HG02642 (cell line): ENCODE measurements around the gene SAMD11.
"Not testable (repeated sequence)": the region's sequence is repeated elsewhere in the genome, so short reads cannot be mapped to it uniquely, and the experiment has no call there.

Experiments used
- ATAC-seq: cut with Tn5 transposase; IDR thresholded peaks from one replicate; pipeline ENCODE4 v1.9.1; 2021; ENCODE audit warnings: mild to moderate bottlenecking; ENCODE audit not compliant: unreplicated experiment, poor library complexity

SAMD11 gene

DNA sequence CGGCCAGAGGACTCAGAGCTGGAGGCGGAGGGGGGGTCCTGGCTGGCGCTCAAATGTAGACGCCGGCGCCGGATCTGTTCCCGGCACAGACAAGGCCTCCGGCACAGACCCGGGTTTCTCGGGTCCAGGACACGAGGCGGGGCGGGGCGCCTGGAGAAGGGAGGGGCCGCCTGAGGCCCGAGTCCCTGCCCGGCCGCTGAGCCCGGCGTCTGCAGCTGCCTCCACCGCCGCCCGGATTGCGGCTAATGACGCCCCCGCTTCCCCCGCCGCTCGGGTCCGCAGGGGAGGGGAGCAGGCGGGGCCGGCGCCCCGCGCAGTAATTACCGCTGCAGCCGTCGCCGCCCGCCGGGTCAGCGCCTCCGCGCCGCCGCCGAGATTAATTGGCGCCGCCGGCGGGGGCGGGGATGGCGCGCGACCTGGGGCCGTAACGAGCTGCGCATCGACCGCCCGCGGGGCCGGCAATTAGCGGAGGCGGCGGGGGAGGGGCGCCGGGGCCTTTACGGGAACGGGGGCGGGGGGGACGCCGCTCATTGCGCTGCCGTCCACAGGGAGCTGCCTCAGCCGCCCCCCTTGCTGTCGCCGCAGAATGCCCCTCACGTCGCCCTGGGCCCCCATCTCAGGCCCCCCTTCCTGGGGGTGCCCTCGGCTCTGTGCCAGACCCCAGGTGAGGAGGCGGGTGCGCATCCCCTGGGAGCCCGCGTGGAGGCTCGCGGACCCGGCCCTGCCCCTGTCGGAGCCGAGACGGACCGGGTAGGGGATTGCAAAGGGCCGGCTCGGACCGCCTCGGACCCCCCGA, 18.1 kb downstream of the SAMD11 start:
- ATAC-seq = no peak

DNA sequence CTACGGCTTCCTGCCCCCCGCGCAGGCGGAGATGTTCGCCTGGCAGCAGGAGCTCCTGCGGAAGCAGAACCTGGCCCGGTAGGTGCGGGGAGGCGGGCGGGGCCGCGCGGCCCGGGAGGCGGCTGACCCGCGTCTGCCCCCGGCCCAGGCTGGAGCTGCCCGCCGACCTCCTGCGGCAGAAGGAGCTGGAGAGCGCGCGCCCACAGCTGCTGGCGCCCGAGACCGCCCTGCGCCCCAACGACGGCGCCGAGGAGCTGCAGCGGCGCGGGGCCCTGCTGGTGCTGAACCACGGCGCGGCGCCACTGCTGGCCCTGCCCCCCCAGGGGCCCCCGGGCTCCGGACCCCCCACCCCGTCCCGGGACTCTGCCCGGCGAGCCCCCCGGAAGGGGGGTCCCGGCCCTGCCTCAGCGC, 18.7 kb downstream of the SAMD11 start:
- ATAC-seq = no peak

DNA sequence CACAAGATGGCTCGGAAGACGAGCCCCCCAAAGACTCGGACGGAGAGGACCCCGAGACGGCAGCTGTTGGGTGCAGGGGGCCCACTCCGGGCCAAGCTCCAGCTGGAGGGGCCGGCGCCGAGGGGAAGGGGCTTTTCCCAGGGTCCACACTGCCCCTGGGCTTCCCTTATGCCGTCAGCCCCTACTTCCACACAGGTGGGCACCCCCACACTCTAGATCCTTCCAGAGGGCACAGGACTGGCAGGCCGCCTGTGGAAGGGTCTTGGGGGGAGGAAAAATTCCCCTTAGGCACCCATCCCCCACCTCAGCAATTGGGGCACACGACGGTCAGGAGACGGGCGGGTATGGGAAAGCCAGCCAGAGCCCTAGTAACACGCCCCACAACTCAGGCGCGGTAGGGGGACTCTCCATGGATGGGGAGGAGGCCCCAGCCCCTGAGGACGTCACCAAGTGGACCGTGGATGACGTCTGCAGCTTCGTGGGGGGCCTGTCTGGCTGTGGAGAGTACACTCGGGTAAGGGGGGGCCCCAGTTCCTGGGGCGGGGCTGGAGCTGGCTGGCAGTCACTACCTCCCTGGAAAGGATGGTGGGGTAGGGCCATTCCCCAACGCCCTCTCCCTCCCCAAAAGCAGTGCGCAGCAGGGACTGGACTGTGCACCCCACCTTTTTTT, 19.3 kb downstream of the SAMD11 start:
- ATAC-seq = no peak

DNA sequence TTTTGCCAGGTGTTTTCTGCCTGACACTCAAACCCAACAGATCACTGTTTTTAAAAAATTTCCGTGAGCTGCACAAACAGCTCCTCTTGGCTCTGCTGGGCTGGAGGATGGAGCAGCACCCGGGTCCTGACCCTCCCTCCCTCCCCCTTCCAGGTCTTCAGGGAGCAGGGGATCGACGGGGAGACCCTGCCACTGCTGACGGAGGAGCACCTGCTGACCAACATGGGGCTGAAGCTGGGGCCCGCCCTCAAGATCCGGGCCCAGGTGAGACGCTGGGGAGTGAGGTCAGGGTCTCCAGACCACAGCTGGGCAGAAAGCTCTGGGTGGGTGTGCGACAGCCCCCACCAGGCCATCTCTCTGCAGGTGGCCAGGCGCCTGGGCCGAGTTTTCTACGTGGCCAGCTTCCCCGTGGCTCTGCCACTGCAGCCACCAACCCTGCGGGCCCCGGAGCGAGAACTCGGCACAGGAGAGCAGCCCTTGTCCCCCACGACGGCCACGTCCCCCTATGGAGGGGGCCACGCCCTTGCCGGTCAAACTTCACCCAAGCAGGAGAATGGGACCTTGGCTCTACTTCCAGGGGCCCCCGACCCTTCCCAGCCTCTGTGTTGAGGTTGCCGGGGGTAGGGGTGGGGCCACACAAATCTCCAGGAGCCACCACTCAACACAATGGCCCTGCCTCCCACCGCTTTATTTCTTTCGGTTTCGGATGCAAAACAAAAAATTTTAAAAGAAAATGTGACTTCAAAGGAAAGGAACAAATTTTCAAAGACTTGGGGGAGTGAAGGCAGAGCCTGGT, 20.0 kb downstream of the SAMD11 start:
- ATAC-seq = no peak

DNA sequence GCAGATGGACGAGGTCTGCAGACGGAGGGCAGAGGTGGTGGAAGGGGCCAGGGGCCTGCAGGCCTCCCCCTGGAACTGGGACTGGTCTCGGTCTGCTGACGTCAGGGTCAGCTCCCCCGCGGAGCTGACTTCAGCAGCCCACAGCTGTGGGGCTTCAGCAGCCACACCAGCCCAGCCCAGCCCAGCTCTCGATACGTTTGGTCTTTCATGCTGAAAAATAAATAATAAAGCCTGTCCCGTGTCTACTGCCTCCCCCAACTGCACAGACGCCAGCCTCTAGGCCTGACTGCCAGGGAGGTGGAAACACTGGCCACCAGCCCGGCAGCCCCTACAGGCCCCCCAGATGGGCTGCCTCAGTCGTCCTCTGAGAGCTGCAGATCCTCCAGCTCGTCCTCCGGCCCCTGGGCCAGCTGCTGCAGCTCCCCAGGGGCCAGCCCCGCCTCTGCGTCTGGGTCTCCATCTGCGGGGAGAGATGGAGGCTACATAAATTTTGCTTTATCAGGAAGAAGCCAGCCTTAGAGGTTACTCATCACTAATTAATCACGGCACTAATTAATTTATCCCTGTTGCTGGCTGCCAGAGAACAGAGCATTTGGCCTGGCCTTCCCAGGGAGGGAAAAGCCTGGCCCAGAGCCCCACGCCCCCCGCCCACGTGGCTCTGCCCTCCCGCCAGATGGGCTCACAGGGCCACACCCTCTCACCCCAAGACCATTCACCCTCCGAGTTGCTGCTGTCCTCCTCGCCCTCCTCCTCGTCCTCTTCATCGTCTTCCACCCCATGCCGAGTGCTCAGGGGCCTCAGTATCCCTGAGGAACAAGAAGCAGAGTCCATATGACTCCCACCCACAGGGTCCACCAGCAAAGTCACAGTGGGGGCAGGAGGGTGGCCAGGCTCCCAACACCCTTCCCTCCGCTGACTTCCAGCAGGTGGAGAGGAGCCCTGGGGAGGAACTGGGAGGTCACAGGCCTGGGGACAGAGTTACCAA, 20.9 kb downstream of the SAMD11 start:
- ATAC-seq = no peak

DNA sequence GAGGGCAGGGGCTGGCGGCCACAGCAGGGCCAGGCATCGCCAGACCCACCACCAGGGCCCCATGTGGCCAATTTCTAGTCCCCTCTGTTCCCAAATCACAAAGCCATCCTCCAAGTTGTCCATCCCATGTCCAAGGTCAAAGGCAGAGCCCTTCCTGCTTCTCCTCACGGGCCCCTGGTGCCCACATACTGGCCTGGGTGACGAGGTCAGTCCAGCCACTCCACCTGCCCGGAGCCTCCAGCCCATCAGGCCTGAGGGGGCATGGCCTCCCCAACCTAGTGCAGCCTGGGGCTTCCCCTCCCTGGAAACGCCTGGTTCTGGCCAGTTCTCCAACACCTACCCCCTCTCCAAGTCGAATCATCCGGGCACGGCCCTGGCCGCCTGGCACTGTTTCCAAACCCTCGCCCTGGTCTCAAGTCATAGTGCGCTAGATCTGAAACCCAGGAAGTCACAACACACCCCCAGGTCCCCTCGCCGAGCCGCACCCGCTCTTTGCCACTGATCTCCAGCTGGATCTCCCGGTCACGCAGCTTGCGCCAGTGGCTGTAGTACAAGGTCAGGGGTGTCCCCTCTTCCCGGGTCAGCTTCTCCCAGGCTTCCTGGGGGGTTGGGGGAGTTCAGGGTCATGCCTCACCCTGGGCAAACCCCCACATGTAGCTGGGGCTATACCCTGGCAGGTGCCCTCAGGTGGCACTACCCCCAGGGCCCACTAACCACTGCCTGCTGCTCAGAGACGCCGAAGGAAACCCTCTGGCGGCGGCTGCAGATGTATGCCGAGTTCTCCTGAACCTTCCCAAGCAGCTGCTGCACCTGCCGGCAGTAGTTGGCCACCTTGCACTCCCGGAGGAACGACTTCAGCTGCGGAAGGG, 22.2 kb downstream of the SAMD11 start:
- ATAC-seq = no peak

DNA sequence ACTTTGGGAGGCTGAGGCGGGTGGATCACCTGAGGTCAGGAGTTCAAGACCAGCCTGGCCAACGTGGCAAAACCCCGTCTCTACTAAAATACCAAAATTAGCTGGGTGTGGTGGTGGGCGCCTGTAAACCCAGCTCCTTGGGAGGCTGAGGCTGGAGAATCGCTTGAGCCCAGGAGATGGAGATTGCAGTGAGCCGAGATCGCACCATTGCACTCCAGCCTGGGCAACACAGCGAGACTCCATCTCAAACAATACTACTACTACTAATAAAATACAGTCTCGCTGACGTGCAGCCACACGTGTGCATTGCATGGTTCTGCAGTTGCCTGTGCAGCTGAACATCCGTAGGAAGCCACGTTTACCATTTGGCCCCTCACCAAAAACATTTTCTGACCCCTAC, 23.1 kb downstream of the SAMD11 start:
- ATAC-seq = not testable (repeated sequence)

DNA sequence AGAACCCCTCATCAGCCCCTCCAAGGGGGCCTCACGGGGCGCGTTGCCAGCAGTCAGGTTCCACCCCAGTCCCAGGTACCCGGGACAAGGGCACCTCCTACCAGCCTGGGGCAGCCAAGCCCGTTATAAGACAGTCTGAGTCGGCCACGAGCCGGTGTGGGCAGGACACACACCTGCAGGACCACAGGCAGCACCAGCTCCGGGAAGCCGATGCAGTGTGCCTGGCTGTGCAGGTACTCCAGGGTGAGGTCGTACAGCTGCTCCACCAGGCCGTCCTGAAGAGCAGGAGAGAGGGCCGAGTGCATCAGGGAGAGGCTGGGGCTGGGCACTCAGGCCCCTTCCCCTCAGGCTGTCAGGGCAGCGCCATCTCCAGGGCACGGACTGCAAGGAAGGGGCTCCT, 24.2 kb downstream of the SAMD11 start:
- no peak for ATAC-seq

DNA sequence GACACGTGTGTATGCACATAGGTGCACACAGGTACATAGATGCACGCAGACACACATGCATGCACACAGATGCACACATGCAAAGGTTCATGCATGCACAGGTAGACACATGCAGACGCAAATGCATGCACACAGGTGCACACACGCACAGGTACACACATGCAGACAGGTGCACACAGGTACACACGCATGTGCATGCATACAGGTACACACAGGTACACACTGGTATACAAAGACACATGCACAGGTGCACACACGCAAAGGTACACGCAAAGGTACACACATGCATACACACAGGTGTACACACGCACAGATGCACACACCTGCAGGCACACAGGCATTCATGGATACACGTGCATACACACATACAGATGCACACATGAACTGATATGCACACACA, 26.5 kb downstream of the SAMD11 start:
- no peak for ATAC-seq

DNA sequence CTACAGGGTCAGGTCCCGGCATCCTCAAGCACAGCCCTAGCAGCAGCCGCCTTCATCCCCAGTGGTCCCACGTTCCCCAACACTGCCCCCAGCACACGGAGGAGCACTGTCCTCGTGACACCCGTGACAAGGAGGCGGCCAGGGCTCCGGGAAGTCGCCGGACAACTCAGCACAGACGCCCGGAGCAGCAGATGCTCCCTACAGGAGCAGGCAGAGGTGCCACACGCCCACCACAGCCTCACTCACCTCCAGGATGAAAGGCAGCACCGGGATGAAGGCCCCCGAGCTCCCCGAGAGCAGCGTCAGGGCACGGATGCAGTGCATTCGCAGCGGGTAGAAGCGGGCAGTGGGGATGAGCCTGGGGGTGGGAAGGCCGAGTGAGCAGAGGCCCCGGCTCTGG, 27.2 kb downstream of the SAMD11 start:
- no peak for ATAC-seq

DNA sequence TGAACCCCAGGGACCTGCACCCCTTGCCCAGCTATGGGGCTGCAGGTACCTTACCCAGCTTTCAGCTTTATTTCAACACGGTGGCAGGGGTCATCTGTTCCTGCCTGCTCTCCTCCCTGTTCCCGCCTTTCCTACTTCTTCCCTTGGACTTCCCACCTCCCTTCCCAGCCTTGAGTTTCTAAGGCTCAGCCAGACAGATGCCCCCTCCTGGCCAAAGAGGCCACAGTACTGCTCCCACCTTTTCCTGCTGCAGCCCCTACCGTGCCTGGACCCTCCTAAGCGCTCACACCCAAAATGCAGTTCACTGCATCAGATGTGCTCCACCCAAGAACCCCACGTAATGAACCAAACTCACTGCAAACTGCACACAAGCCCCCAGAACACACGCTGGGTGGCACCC, 27.6 kb downstream of the SAMD11 start:
- no peak for ATAC-seq

DNA sequence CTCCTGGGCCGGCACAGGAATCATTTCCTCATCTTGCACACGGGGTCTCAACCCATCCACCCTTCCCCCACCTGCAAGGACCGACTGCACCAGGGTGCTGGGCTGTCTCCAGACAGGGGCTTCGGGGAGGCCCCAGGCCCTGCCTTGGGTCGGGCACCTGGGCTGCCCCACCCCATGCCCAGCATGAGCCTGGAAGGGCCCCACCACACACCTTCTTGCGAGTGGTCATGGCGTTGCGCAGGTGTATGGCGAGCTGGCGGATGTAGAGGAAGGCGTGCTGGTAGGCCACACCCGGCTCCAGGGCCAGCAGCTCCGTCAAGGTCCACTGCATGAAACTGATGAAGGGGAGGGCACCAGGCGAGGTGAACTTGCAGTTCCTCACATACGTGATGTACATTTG, 28.5 kb downstream of the SAMD11 start:
- no peak for ATAC-seq

DNA sequence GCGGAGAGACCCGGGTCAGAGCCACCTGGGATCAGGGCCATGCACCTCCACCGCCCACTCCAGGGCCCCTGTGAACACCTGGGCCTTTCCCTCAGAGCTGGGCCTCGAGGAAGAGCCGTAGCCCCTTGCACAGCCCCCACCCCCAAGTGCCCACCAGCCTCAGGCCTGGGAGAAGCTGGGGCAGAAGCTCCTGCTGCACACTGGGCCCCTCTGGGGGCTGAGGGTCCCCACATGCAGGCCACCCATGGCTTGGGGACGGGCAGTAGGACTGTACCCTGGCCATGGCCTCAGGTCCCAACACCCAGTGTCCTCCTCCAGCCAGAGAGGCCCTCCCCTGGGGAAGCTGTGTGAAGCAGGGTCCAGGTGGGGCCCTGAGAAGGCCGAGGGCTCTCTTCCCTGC, 28.9 kb downstream of the SAMD11 start:
- ATAC-seq = no peak

DNA sequence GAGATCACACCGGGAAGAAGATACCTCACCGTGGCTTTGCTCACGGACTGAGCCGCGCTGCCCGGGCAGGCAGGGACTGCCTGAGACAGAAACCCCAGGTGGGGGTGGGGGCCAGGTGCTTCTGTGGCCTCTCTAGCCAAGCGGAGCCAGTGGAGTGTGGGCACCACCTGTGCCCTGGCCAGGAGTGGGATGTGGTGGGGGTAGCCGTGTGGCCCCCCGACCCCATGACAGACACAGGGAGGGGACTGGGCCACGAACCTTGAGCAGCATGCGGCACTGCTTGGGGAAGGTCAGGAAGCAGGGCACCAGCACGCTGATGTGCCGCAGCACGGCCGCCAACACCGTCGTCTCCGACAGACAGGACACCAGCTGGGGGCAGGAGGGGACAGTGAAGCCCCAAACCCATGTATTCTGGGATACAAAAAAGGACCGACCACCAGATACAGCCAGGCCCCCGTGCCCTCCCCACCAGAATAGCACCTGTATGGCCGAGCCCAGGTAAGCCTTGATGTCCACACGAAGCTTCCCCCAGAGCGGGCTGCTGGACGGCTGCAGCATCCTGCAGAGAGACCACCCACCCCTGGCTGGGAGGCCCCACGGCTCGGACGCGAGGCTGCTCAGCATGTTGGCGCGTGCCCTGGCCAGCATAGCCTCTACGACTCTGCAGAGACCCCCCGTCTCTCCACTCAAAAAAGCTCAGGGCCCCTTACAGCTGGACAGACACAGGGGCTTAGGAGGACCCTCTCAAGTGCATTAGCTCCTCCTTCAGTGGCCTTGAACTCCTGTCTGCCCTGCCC, 30.0 kb downstream of the SAMD11 start:
- no peak for ATAC-seq

DNA sequence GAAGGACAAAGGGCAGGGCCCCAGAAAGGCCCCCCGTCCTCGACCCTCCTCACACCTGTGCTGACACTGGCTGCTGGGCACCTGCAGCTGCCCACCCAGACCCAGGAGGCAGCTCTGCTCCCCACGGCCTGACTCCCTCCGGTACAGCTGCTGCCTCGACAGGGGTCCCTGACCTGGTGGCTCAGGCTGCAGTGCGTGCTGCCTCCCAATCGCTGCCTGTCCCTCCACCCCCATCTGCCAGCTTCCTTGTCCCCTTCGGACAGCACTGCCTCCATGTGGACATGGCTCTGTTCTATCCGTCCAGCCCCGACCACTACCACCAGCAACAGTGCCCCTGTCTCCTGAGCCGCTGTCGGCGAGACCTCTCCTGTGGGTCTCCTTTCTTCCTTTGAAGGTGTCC, 31.2 kb downstream of the SAMD11 start:
- no peak for ATAC-seq

DNA sequence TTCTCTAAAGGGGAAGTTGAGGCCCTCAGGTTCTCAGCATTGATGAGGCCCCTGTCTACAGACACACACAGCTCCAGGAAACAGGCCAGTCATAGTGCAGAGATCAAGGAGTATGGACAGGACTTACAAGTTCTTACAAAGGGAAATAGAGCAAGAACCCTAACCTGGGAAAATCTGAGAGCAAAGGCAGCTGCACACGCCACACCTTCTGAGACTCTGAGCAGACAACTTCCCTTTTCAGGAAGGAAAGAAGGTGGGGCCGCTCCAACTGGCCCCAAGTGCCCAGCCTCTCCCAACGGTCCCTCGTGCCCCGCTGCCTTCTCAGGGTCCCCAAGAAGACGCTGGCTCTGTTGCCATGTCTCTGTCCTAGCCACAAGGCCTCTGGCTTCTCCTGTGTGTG, 31.8 kb downstream of the SAMD11 start:
- ATAC-seq = no peak

DNA sequence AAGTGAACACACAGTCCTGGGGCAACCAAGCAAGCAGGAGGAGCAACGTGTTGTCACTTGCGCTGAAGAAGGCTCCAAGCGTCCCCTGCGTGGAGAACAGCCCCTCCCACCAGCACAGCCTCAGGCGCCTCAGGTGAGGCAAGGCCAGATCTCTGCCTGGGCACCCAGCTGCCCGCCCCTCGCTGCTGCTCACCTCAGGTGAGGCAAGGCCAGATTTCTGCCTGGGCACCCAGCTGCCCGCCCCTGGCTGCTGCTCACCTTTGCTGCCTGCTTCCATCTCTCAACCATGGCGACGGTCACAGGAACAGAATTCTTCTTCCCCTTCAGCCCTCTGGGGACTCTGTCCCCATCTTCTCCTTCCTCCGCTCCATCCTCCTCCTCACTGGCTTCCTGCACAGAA, 32.9 kb downstream of the SAMD11 start:
- ATAC-seq = no peak
